Mucosa of descending colon (tissue), 3 donors: ENCODE data around the gene EMC10. TPM values are rescaled to one million over a fixed set of nuclear protein-coding genes. Genes with fewer than 3 reads are reported as not detected.

Experiments
- ATAC-seq: fragments of 200-7000 bp; cut with Tn5 transposase; one replicate; pipeline ENCODE4 v1.9.1; 2020; ENCODE audit warnings: mild to moderate bottlenecking, moderate library complexity
- DNase-seq, 3 donors: peaks; one replicate each; pipeline ENCODE4 v3.0.0-alpha.2; 2020
- H3K36me3 ChIP-seq: fragments of 200-600 bp; one replicate; pipeline ENCODE4 v1.8.0; 2021; ENCODE audit warnings: low read depth, mild to moderate bottlenecking
- H3K4me1 ChIP-seq: fragments of 200-600 bp; one replicate; pipeline ENCODE4 v1.8.0; 2021; ENCODE audit warnings: low read depth, mild to moderate bottlenecking
- H3K4me3 ChIP-seq: fragments of 200-600 bp; one replicate; pipeline ENCODE4 v1.8.0; 2021; ENCODE audit warnings: mild to moderate bottlenecking
- H3K9me3 ChIP-seq: fragments of 200-600 bp; one replicate; pipeline ENCODE4 v1.8.0; 2021; ENCODE audit warnings: mild to moderate bottlenecking
- CTCF ChIP-seq: fragments of 200-600 bp; IDR thresholded peaks from one replicate; pipeline ENCODE4 v1.8.0; 2022; ENCODE audit warnings: antibody characterized with exemption, mild to moderate bottlenecking
- intact Hi-C, 2 donors: fragments of 100-400 bp; cut with DNase I in 1 of 2; cut with micrococcal nuclease in 1 of 2; formaldehyde crosslinking; loops; one replicate each; pipeline versions ENCODE4 v1.11.0 to v1.11.1; 2022; cut with DNase I, micrococcal nuclease
- total RNA-seq, 3 donors: library from RNA; stranded (reverse); fragmentation: NEBNext Ultra II Directional in 2 of 3; extraction: Animal tissue kit (Norgen Biotek cat#: 25700) in 2 of 3; gene quantifications; one replicate each; pipeline versions ENCODE4 v1.2.1 to v1.2.4, GENCODE V29; 2021 to 2023
- donor health status: DM: no; HTN: no; CAD: no; lungs with moderate emphysema.
- donor health status: DM: no; HTN: no; CAD: no.
- donor health status: DM: no; HTN: yes; CAD: no.

The EMC10 gene
- total RNA-seq, 3 donors from 2014 or later, result 79.6 to 121 (median 108) TPM

GRCh38 chr19:50431343-50432220 lies 44.7 kb upstream of the EMC10 start:
- ATAC-seq (peak; percentile 88), DNase-seq (peak; percentile 87 to 90 (median 87))

GRCh38 chr19:50432221-50433028 lies 43.9 kb upstream of the EMC10 start, which contains the start of gene MYBPC2:
MYBPC2 (plus strand) TSS chr19:50432892; CDS start chr19:50432954, 62 bp downstream.
- Histone ChIP-seq H3K36me3 (no peaks in the 10 kb centered on the region), H3K4me1 (peaks cover 4% of the 10 kb centered on the region), H3K4me3 (peak within 1 kb of the TSS; percentile 9), H3K9me3 (no peaks in the 10 kb centered on the region)
- TF ChIP-seq CTCF, result no peak
- peak; percentile 6 for ATAC-seq
- intact Hi-C loops, result no loop called here
- DNase-seq, result no peak

More at GRCh38 chr19:50431343-50432220, 44.7 kb upstream of the EMC10 start:
- H3K36me3 ChIP-seq, result no peaks in the 10 kb centered on the region
- H3K9me3 ChIP-seq, result no peaks in the 10 kb centered on the region
- intact Hi-C loops, result no loop called here
- TF ChIP-seq CTCF, result no peak
- H3K4me1 ChIP-seq, result peaks cover 4% of the 10 kb centered on the region
- peak overlapping the region; percentile 9 for H3K4me3 ChIP-seq

GRCh38 chr19:50433201-50434180 lies 42.8 kb upstream of the EMC10 start:
- intact Hi-C loops, result no loop called here
- Histone ChIP-seq H3K4me3 (no peak overlapping the region), H3K4me1 (peaks cover 4% of the 10 kb centered on the region), H3K9me3 (no peaks in the 10 kb centered on the region), H3K36me3 (no peaks in the 10 kb centered on the region)
- no peak for ATAC-seq
- DNase-seq, result no peak
- no peak for TF ChIP-seq CTCF

- H3K36me3 ChIP-seq, result no peaks in the 10 kb centered on the region
- intact Hi-C loops, result no loop called here
These were observed 41.8 kb upstream of the EMC10 start for GRCh38 chr19:50434525-50434924.

More at GRCh38 chr19:50434525-50434924, 41.8 kb upstream of the EMC10 start:
- H3K4me3 ChIP-seq, result no peak overlapping the region
- ATAC-seq, result no peak
- TF ChIP-seq CTCF, result no peak
- peak in 1 of 3 donors; percentile 72 for DNase-seq
- H3K9me3 ChIP-seq, result no peaks in the 10 kb centered on the region
- H3K4me1 ChIP-seq, result peaks cover 4% of the 10 kb centered on the region
